HEK293 (cell line): ENCODE measurements around the gene NECTIN4.

Source experiments
- ATF2 ChIP-seq: fragments of 450-650 bp; formaldehyde crosslinking; IDR thresholded peaks from 2 replicates; pipeline ENCODE4 v1.5.1; 2016; ENCODE audit warnings: missing biosample characterization, missing genetic modification characterization, low read depth
- CTCF ChIP-seq: fragments of 450-650 bp; formaldehyde crosslinking; IDR thresholded peaks from 2 replicates; pipeline ENCODE4 v1.5.1; 2016; ENCODE audit warnings: missing biosample characterization, missing genetic modification characterization
- REPIN1 ChIP-seq: fragments of 450-650 bp; formaldehyde crosslinking; IDR thresholded peaks from 2 replicates; pipeline ENCODE4 v1.5.1; 2017; ENCODE audit warnings: missing biosample characterization, missing genetic modification characterization, low read depth
- REST ChIP-seq: fragments of 450-650 bp; formaldehyde crosslinking; IDR thresholded peaks from 2 replicates; pipeline ENCODE4 v1.5.1; 2016; ENCODE audit warnings: missing biosample characterization, missing genetic modification characterization
- TSHZ1 ChIP-seq: fragments of 450-650 bp; formaldehyde crosslinking; IDR thresholded peaks from 2 replicates; pipeline ENCODE4 v1.5.1; 2016; ENCODE audit warnings: missing biosample characterization, missing genetic modification characterization, borderline replicate concordance
- ZBTB20 ChIP-seq: fragments of 450-650 bp; formaldehyde crosslinking; IDR thresholded peaks from 2 replicates; pipeline ENCODE4 v1.5.1; 2016; ENCODE audit warnings: missing biosample characterization, missing genetic modification characterization
- ZEB2 ChIP-seq: fragments of 450-650 bp; formaldehyde crosslinking; IDR thresholded peaks from 2 replicates; pipeline ENCODE4 v1.5.1; 2016; ENCODE audit warnings: missing biosample characterization, missing genetic modification characterization
- ZNF274 ChIP-seq, 2 experiments: fragments of 200-500 bp in 1 of 2; fragments of 450-650 bp in 1 of 2; sonication (Bioruptor generic) in 1 of 2; formaldehyde crosslinking in 1 of 2; IDR thresholded peaks; 2 replicates each; pipeline versions ENCODE4 v1.5.1 to v1.6.1; 2014 to 2016; ENCODE audit warnings: borderline replicate concordance in 1 of 2, inconsistent platforms in 1 of 2, low read length in 1 of 2, missing biosample characterization in 1 of 2, missing genetic modification characterization in 1 of 2
- ZNF302 ChIP-seq: fragments of 450-650 bp; formaldehyde crosslinking; IDR thresholded peaks from 2 replicates; pipeline ENCODE4 v1.5.1; 2016; ENCODE audit warnings: missing biosample characterization, missing genetic modification characterization, low read depth
- ZNF776 ChIP-seq: fragments of 450-650 bp; formaldehyde crosslinking; IDR thresholded peaks from 2 replicates; pipeline ENCODE4 v1.5.0; 2017; ENCODE audit warnings: missing biosample characterization, missing genetic modification characterization, borderline replicate concordance
- ZNF843 ChIP-seq: fragments of 450-650 bp; formaldehyde crosslinking; IDR thresholded peaks from 2 replicates; pipeline ENCODE4 v1.5.1; 2016; ENCODE audit warnings: missing biosample characterization, missing genetic modification characterization

GRCh38 chr1:161085165-161085564 lies 4.2 kb downstream of the NECTIN4 start:
- TF ChIP-seq ZNF302 (tag by site-specific recombination): no peak
- no peak for TF ChIP-seq ZBTB20 (tag by site-specific recombination)
- no peak for TF ChIP-seq ZEB2 (tag by site-specific recombination)
- no peak for TF ChIP-seq REPIN1 (tag by site-specific recombination)
- no peak for TF ChIP-seq ZNF843 (tag by site-specific recombination)
- no peak for TF ChIP-seq TSHZ1 (tag by site-specific recombination)
- TF ChIP-seq ZNF274 (IDR thresholded peaks at IDR 0.05; ENCODE audit: low read length): no peak
- TF ChIP-seq ZNF274 (tag by site-specific recombination; IDR thresholded peaks at IDR 0.05; ENCODE audit: borderline replicate concordance): no peak
- no peak for TF ChIP-seq CTCF
- TF ChIP-seq REST (tag by site-specific recombination): no peak
- TF ChIP-seq ATF2 (tag by site-specific recombination): no peak
- TF ChIP-seq ZNF776 (tag by site-specific recombination): no peak
